A204.1 (cell line): ENCODE results near the gene MUC6.

ENCODE experiments used
- FAIRE-seq: peaks from 2 replicates; lab custom pipeline; 2012; peaks lifted over from hg19 to GRCh38; lab: Jason Lieb, UNC

The MUC6 gene

DNA sequence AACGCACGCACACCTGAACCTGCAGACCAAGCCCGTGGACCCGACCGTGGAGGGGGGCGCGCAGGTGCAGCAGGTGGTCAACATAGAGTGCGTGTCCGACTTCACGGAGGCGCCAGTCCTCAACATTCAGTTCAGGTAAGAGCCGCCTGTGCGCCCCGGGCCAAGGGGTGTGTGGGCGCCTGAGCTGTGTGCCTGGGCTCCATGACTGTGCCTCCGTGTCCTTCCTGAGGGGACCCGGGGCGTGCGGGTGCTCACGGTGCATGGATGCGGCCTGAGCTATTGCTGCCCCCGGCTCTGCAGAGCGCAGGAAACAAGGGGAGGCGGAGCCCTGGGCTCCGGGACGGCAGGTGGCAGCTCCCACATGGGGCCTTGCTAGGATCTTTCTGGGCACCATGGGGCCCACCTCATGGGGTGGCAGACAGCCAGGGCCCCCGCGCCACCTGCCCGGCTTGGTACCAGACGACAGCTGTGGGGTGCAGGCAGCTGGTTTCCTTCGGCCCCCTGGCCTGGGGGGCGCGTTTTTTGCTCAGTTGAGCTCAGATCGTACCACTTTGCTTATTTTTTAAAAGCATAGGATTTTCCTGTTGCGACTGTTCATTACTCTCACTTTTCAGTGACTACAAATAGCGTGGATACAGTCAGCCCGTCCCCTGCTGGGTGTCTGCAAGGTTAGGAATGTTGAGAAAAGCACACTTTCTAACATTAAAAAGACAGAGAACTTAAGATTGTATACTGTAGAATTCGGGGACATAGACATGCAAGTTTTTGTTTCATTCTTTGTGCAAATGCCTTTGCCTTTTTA, 28.3 kb downstream of the MUC6 start:
- FAIRE-seq: no peak

DNA sequence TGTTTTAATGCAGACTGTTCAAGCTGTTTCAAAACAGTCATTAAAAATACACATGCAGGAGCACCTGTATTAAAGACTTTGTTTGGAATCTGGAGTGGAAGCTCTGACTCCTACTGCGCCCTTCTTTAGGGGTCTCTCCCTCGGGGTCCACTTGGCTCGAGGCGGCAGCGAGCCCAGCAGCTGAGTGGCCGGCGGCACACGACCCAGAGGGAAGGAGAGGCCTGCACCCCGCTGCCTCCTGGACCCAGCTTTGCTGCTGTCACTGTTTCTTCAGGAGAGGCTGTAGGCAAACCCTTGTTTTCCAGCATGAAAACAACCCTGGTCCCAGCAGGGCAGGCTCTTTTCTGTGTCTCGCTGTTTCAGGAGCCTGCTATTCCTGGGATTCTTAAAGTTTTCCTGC, 29.2 kb downstream of the MUC6 start:
- no peak for FAIRE-seq

DNA sequence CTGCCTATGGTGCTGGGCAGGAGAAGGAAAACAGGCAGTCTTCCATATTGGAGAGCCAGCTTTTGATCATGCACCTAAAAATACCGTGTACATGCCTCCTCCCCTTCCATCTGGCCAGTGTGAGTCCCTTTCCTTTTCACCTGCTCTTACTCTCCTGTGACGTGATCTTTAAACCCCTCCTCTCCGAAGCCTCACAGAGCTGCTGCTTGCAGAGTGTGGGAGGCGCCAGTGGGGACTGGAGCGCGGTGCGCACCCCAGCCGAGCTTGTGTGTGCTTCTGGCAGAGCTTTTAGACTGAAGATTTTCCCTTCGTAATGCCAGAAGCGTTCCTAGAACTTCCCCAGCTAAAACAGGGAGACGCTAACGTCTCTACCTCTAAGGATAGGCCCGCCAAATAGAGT, 29.8 kb downstream of the MUC6 start:
- no peak for FAIRE-seq

DNA sequence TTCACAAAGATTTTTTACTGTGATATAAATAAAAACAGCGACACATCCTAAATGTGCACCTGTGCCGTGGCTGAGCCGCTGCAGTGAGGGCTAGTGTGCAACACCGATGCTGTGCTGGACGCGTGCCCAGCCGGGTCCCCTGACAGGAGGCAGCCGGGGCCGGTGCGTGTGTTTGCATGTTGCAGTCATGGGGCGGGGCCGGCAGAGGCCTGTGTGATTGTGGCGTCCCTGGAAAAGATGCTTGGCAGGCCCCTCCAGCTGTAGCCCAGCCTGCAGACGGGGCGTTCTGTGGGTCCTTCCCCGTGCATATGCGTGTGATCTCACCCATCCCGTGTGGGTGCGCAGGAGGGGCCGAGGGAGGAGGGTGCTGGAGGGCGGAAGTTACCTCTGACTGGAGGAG, 30.6 kb downstream of the MUC6 start:
- FAIRE-seq: no peak

DNA sequence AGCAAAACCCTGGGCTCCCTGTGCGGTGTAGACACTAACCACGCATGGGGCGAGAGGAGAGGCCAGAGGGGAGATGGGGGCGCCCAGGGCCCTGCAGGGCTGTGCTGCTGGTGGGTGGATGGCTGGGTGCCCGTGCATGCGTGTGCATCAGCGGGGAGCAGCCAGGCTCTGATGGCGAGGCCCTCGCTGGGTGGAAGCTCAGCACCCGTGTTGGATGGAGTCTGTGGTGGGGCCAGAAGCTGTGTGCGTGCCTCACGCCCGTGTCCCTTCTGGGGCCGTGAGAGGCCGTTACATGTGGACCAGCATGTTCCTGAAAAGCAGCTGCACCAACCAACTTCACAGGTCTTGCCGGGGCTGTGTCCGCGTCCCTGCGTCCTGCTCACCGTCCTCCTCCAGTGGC, 33.4 kb downstream of the MUC6 start:
- no peak for FAIRE-seq

DNA sequence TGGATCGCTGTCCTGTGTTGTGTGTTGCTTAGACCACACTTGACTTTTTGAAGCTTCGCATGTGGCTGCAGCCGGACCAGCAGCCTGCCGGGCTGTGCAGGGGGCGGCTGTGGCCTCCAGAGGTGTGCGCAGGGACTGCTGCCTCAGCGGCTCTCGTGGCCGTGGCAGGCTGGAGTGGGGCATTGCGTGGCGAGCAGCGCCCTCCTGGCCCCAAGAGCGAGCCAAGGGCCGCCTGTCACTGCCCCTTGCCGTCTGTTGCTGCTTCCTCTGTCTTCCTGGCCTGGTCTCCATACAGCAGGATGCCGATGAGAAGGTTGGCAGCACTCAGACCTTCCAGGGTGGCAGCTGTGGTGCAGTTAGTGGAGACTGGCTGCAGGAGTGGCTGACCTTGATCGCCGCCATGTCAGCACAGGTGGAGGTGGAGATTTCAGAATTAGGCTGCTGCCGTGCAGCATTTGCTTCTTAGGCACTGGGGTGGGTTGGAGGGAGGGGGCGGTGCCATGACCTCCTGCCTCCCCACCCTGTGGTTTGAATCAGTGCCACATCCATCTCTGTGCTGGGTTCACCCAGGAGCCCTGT, 34.0 kb downstream of the MUC6 start:
- no peak for FAIRE-seq

DNA sequence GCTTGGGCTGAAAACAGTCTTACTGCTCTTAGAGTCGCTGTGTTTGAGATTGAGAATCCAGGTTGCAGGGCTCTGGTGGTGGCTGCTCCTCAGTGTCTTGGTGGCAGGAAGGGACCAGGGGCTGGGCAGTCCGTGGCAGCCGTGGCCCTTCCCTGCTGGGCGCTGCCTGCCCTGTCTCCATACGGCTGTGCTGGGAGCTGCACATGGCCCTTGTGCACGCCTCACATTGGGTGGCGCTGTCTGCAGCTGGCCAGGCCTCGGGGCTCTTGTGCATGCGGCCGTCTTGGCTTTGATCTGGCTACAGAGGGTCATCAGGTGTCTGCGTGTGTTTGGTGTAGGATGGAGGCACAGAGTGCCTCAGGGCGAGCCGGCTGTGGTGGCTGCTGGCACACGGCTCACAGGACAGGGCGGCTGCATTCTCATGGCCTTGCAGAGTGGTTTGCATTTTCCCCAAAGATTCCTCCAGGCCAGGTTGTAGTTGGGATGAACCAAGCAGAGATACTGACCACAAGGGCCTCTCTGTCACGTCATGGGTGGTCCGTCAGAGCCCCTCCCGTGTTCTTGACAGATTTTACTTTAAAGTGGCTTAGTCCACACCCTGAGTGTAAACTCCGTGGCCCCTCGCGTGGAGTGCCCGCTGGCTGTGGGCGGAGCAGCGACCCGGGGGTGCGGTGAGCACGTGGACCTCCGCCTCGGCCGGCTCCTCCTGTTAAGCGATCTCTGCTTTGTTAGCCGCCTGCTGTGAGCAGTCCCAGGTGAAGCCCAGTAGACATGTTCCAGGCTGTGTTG, 34.7 kb downstream of the MUC6 start:
- FAIRE-seq: no peak

DNA sequence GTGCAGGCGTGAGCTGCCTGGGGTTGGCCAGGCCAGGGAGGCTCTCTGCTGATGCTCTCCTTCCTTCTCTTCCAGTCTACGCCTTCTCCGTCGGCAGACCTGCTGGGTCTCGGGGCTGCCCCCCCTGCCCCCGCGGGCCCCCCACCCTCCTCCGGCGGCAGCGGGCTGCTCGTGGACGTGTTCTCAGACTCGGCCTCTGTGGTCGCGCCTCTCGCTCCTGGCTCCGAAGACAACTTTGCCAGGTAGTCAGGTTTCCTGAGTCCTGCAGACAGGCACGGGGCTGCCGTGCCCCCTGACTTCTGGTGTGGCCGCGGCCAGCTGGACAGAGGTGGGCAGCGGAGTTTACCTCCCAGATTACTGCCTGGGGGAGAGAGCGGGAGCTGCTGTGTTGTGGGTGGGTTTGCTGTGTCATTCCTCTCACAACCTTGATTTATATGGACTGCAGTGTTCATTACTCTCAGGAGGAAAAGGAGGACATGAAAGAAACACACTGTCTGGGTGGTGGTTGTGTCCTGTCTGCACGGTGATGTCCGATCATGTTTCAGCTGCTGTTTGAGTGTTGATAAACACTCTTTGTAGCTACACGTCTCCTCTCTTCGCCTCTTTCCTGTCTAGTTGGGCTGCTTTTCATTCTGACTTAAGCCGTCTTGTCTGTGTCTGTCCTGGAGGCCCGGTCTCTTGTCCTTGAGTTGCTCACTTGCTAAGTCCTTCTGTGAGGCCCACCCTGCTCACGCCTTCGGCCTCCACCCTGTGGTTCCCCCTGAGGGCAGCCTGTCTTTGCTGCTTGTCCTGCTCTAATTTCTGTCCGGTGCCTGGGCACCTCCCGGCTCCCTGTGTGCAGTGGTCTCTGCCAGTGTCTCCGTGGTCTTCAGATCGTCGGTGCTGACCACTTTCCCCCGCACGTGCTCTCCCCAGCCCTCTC, 35.9 kb downstream of the MUC6 start:
- no peak for FAIRE-seq

DNA sequence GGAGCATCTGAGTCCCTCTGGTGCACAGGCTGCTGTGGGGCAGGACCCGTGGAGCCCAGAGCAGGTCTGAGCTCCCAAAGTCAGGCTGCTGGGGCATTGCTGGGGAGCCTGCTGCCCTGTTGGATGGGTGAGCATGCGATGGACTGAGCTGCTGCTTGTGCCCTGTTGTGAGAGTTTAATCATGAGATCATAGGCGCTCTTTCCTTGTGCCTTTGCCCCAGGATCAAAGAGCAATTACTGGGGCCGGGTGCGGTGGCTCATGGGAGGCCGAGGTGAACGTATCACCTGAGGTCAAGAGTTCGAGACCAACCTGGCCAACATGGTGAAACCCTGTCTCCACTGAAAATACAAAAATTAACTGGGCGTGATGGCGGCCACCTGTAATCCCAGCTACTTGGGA, 37.5 kb downstream of the MUC6 start:
- FAIRE-seq: no peak

DNA sequence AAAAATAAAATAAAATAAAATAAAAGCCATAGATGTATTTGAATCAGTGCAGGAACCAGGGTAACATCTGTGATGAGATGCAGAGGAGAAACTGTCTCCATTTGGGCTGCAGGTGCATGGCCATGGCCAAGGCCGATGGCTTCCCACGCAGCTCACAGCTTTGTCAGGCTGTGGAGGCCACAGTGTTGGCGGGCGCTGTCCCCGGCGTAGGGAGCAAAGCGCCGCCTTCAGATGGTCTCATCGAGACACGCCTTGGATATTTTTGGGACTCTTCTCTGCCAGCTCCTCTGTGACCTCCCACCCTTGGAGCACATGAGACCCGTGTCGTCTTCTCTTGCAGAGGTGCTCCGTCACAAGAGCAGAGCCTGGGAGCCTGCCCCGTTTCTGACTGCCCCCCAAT, 38.6 kb downstream of the MUC6 start:
- FAIRE-seq: no peak

DNA sequence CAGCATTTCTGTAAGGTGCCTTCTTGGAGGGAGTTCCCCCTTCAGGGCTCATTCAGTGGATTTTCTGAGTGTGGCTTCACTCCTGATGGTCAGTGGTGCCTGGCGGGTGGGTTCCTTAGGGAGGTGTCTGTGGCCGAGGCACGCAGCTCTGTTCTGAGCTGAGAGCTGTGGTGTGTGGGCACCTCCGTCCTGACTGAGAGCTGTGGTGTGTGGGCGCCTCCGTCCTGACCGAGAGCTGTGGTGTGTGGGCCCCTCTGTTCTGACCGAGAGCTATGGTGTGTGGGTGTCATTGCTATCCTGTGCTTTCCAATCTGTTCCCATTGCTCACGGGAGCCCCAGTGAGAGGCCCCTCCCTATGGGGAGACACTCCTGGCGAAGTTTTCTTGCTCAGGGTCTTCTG, 39.8 kb downstream of the MUC6 start:
- no peak for FAIRE-seq

DNA sequence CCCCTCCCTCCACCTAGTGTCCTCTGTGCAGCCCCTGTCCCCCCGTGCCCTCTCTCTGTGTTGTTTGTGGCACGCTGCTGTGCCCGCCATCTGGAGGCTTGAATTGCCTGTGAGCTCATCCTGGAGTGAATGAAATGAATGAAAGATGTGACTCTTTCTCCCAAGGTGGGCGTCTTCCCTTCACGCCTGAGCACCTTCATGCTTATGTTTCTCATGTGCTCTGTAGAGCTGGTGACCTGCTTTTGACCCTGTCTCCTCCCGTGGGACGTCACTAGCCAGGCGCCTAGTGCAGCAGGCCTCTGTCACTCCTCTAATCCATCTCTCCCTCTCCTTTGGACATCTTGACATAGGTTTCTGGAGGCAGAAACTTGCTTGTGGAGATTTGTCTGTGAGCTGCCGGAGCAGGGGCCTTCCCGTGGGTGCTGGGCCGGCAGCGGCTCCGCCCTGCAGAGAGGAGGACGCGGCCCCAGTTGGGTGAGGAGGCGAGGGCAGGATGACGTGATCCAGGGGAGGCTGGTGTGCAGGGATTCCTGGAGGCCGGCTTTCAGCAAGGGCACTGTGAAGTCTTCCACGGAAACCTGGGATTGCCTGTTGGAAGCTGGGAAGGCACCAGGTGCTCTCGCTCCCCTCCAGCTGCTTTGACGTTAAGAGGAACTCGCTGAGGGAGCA, 40.6 kb downstream of the MUC6 start:
- FAIRE-seq: no peak

DNA sequence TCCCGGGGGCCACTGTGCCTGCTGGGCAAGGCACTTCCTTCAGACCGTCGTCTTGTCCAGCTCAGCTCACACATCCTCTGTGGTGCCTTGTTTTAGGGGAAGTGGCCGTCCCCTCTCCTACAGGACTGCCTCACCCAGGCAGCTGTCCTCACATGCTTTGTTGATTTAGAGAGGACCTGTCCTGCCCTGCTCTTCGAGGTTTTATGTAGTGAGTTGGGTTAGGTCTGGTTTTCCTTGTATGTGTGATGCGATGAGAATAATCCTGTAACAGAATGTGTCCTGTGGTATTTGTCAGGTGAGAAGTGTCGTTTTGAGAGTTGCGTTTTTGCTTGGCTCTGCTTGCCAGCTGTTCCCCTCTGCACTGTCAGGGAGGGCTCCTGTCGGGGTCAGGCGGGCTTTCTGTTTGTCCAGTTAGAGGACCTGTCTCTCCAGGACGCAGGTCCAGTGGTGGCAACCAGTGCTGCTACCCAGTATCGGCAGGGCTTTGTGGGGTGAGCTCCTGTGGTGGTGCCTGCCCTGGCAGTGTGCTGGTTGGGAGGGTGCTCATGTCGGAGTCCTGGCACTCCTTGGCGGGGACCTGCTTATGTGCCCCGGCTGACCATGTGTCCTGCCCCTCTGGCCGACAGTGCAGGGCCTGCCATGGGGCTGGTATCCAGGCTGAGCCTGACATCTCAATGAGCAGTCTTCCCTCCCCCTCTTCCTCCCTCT, 41.3 kb downstream of the MUC6 start:
- no peak for FAIRE-seq

DNA sequence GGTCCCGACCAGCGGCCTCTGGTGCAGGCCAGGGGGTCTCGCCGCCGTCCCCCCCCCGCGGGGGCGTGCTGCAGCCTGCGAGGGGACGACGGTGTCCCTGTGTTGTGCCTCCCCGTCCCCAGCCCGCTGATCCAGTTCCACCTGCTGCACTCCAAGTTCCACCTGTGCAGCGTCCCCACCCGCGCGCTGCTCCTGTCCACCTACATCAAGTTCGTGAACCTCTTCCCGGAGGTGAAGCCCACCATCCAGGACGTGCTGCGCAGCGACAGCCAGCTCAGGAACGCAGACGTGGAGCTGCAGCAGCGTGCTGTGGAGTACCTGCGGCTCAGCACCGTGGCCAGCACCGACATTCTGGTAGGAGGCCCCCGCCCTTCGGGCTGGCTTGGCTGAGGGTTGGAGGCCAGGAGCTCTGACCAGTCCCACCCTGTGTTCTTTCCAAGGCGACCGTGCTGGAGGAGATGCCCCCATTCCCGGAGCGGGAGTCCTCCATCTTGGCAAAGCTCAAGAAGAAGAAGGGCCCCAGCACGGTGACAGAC, 42.8 kb downstream of the MUC6 start:
- FAIRE-seq: no peak

DNA sequence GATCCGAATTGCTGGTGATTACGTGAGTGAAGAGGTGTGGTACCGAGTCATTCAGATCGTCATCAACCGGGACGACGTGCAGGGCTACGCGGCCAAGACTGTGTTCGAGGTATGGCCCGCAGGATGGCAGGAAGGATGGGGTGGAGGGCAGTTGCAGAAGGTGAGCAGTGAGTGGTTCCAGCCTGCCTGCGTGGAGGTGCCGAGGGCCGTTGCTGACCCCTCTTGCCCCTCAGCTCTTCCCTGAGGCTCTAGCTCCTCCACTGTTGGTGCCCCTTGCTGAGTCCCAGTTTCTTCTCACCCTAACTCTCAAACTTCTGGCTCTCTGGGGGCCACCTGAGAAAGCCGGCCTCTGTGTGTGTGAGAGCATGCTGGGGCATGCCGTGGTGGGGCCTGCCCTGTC, 43.9 kb downstream of the MUC6 start:
- no peak for FAIRE-seq

DNA sequence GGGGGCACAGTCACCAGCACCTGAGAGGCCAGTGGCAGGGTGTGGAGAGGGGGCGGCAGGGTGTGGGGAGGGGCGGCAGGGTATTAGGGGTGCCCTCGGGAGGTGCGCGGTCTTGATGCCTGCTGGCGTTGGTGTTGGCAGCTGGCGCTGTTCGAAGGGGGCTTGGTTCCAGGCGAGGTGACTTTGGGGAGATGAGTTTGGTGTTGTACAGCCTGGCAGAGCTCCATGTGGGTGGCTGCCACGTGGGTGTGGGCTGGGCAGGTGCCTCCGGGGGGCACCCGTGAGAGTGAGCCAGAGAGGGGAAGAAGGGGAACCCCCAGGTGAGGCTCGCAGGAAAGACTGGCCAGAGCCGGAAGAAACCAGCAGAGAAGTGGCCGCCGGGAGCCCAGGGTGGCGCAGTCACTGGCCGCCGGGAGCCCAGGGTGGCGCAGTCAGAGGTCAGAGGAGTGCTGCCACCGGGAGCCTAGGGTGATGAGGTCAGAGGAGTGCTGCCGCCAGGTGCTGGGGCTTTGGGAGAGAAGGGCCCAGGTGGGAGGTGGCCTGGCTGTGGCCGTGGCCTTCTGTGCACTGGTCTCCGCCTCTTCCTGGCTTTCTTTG, 44.7 kb downstream of the MUC6 start:
- no peak for FAIRE-seq

DNA sequence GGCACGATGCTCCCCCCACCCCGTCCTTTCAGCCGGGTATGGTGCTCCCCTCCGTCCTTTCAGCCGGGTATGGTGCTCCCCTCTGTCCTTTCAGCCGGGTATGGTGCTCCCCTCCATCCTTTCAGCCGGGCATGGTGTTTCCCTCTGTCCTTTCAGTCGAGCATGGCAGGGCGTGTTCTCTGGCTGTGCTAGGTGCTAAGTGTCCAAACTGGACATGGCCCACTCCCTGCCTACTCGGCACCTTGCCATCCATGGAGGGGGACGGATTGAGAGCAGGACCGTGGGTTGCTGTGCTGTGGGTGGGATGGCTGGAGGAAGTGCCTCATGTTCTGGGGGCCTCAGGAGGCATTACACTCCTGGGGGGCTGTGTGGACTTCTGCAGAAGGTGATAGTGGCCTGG, 45.5 kb downstream of the MUC6 start:
- FAIRE-seq: no peak

DNA sequence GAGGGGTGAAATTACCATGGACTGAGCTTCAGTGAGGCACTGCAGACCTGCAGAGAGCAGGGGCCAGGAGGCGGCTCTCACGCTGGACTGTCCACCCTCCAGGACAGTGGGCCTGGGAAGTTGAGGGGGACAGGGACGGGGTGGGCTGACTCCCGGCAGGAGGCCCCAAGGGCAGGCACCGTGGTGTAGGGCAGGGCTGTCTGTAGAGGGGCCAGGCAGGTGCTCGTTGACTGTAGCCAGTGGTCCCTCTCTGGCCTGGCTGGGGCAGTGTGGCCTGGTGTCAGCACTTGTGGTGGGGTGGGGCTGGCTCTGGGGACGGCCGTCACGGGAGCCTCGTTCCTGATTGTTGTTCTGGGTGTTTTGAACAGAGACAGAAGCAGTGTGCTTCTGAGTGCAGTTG, 46.4 kb downstream of the MUC6 start:
- FAIRE-seq: no peak

DNA sequence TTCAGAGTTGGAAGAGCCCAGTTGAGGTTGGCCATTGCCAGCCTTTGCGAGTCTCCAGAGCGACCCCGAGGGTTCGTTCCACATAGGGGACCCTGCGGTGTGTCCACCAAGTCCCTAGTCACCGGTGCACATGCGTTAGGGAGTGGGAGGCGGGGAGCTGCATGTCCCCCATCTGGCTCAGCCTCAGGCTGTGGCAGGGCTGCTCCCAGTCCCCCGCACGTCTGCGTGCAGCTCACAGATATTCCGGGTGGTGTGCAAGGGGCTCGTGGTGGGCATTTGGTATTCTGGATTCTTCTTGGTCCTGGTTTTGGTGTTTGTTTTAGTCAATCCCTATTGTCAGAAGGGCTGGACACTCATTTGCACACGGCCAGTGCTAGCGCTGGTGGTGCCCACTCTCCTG, 48.8 kb downstream of the MUC6 start:
- FAIRE-seq: no peak

DNA sequence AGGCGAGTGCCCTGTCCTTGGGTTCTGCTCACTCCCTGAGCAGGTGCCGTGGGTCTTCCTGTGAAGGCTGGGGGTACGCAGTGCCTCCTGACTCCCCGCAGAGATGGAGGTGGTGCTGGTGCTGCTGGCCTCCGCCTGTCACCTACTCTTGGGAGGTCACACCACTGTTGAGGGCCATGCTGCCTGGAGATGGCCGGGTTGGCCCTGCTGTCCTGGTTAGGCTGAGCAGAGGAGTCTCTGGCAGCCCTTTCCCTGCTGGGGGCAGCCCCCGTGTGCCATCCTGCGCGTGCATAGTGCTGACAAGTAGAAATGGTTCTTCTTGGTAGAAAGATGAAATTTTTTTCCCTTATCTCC, 49.6 kb downstream of the MUC6 start:
- no peak for FAIRE-seq
